Stimulated activated CD4-positive, alpha-beta T cell treated with anti-CD3 and anti-CD28 coated beads, Interleukin-4, amount 100 ng/mL, for 24 hours (primary cell): Measurements from ENCODE around the gene BTBD2.
"Not testable (repeated sequence)": the region's sequence is repeated elsewhere in the genome, so short reads cannot be mapped to it uniquely, and the experiment has no call there.

Source experiments
- DNase-seq: peaks from one replicate; pipeline ENCODE4 v3.0.0-alpha.2; 2020

The BTBD2 gene

GRCh38 chr19:2012941-2013682, 2.4 kb downstream of the BTBD2 start:
- DNase-seq, result no peak

- DNase-seq, result no peak
These were observed 4.3 kb downstream of the BTBD2 start for GRCh38 chr19:2011169-2011568.

- no peak for DNase-seq
These were observed 5.3 kb downstream of the BTBD2 start for GRCh38 chr19:2010135-2010668.

- no peak for DNase-seq
These were observed 11.6 kb downstream of the BTBD2 start for GRCh38 chr19:2003874-2004273.

- DNase-seq, result no peak
These were observed 15.5 kb downstream of the BTBD2 start for GRCh38 chr19:1999856-2000515.

GRCh38 chr19:1998712-1999708, 16.5 kb downstream of the BTBD2 start:
- DNase-seq, result no peak

GRCh38 chr19:1997353-1998233, 17.9 kb downstream of the BTBD2 start:
- DNase-seq, result no peak

GRCh38 chr19:1992759-1993260, 22.7 kb downstream of the BTBD2 start:
- DNase-seq, result no peak

GRCh38 chr19:1991018-1991913, 24.2 kb downstream of the BTBD2 start:
- no peak for DNase-seq

GRCh38 chr19:1990230-1991017, 25.1 kb downstream of the BTBD2 start:
- DNase-seq, result no peak

GRCh38 chr19:1989513-1990229, 25.8 kb downstream of the BTBD2 start:
- no peak for DNase-seq

GRCh38 chr19:1988464-1988863, 27.1 kb downstream of the BTBD2 start:
- not testable (repeated sequence) for DNase-seq

GRCh38 chr19:1987197-1988187, 28.0 kb downstream of the BTBD2 start:
- no peak for DNase-seq

- no peak for DNase-seq
These were observed 29.0 kb downstream of the BTBD2 start for GRCh38 chr19:1986357-1987162.

- DNase-seq, result no peak
These were observed 29.7 kb downstream of the BTBD2 start for GRCh38 chr19:1985588-1986356.

- DNase-seq, result no peak
These were observed 31.2 kb downstream of the BTBD2 start for GRCh38 chr19:1984357-1984756.
